ENCODE measurements around the gene CTBP2.

The CTBP2 gene

GRCh38 chr10:125127110-125127509 is 33.3 kb downstream of the CTBP2 start:
- peaks cover 6 to 62% of the 10 kb centered on the region in 2 donors for H3K27me3 Mint-ChIP-seq
- no peaks in the 10 kb centered on the region for H3K36me3 Mint-ChIP-seq (ENCODE audit: insufficient read depth)
- H3K27ac Mint-ChIP-seq = no peak overlapping the region
- peaks cover 6 to 7% of the 10 kb centered on the region in 2 donors for H3K4me1 Mint-ChIP-seq (ENCODE audit: low read depth in 2 of 2)
- ATAC-seq (replicated peaks) (no peak), DNase-seq (no peak)
- no peak overlapping the region for H3K4me3 Mint-ChIP-seq
- no peaks in the 10 kb centered on the region for H3K9me3 Mint-ChIP-seq

- no peak for ATAC-seq (replicated peaks)
- no peak for DNase-seq
- no peak overlapping the region for H3K27ac Mint-ChIP-seq
- H3K27me3 Mint-ChIP-seq = peaks cover 6 to 60% of the 10 kb centered on the region in 2 donors
- peaks cover 6 to 7% of the 10 kb centered on the region in 2 donors for H3K4me1 Mint-ChIP-seq (ENCODE audit: low read depth in 2 of 2)
- no peaks in the 10 kb centered on the region for H3K9me3 Mint-ChIP-seq
- H3K36me3 Mint-ChIP-seq (ENCODE audit: insufficient read depth) = no peaks in the 10 kb centered on the region
- H3K4me3 Mint-ChIP-seq = no peak overlapping the region
Observed at GRCh38 chr10:125125951-125126735, 34.2 kb downstream of the CTBP2 start.

GRCh38 chr10:125124907-125125306 is 35.5 kb downstream of the CTBP2 start:
- H3K4me3 Mint-ChIP-seq = no peak overlapping the region
- H3K4me1 Mint-ChIP-seq (ENCODE audit: low read depth in 2 of 2) = peaks cover 4 to 6% of the 10 kb centered on the region in 2 donors
- H3K36me3 Mint-ChIP-seq (ENCODE audit: insufficient read depth) = no peaks in the 10 kb centered on the region
- H3K9me3 Mint-ChIP-seq = no peaks in the 10 kb centered on the region
- ATAC-seq (replicated peaks) = no peak
- no peak overlapping the region for H3K27ac Mint-ChIP-seq
- H3K27me3 Mint-ChIP-seq = peaks cover 6 to 61% of the 10 kb centered on the region in 2 donors
- no peak for DNase-seq

GRCh38 chr10:125124115-125124487 is 36.3 kb downstream of the CTBP2 start:
- H3K27ac Mint-ChIP-seq = peak overlapping the region in 1 of 2 donors; percentile 64

GRCh38 chr10:125123476-125124114 is 36.8 kb downstream of the CTBP2 start:
- Mint-ChIP-seq H3K9me3 (no peaks in the 10 kb centered on the region), H3K27ac (peak overlapping the region in 1 of 2 donors; percentile 64), H3K36me3 (ENCODE audit: insufficient read depth) (no peaks in the 10 kb centered on the region), H3K4me3 (no peak overlapping the region), H3K27me3 (peaks cover 6 to 56% of the 10 kb centered on the region in 2 donors), H3K4me1 (ENCODE audit: low read depth in 2 of 2) (peaks cover 4 to 6% of the 10 kb centered on the region in 2 donors)
- DNase-seq (no peak), ATAC-seq (replicated peaks) (no peak)

More at GRCh38 chr10:125124115-125124487, 36.3 kb downstream of the CTBP2 start:
- peaks cover 4 to 6% of the 10 kb centered on the region in 2 donors for H3K4me1 Mint-ChIP-seq (ENCODE audit: low read depth in 2 of 2)
- DNase-seq (no peak), ATAC-seq (replicated peaks) (no peak)
- H3K4me3 Mint-ChIP-seq = no peak overlapping the region
- H3K36me3 Mint-ChIP-seq (ENCODE audit: insufficient read depth) = no peaks in the 10 kb centered on the region
- no peaks in the 10 kb centered on the region for H3K9me3 Mint-ChIP-seq
- peaks cover 6 to 56% of the 10 kb centered on the region in 2 donors for H3K27me3 Mint-ChIP-seq

GRCh38 chr10:125122566-125122965 is 37.8 kb downstream of the CTBP2 start:
- peaks cover 11 to 57% of the 10 kb centered on the region in 2 donors for H3K27me3 Mint-ChIP-seq
- no peaks in the 10 kb centered on the region for H3K9me3 Mint-ChIP-seq
- peaks cover 6 to 7% of the 10 kb centered on the region in 2 donors for H3K4me1 Mint-ChIP-seq (ENCODE audit: low read depth in 2 of 2)
- no peak overlapping the region for H3K4me3 Mint-ChIP-seq
- ATAC-seq (replicated peaks) = no peak
- H3K27ac Mint-ChIP-seq = no peak overlapping the region
- no peaks in the 10 kb centered on the region for H3K36me3 Mint-ChIP-seq (ENCODE audit: insufficient read depth)
- DNase-seq = no peak

- peaks cover 6 to 7% of the 10 kb centered on the region in 2 donors for H3K4me1 Mint-ChIP-seq (ENCODE audit: low read depth in 2 of 2)
- no peak for ATAC-seq (replicated peaks)
- H3K27me3 Mint-ChIP-seq = peaks cover 11 to 58% of the 10 kb centered on the region in 2 donors
- no peaks in the 10 kb centered on the region for H3K9me3 Mint-ChIP-seq
- no peaks in the 10 kb centered on the region for H3K36me3 Mint-ChIP-seq (ENCODE audit: insufficient read depth)
- DNase-seq = no peak
- no peak overlapping the region for H3K4me3 Mint-ChIP-seq
- H3K27ac Mint-ChIP-seq = no peak overlapping the region
Observed at GRCh38 chr10:125121003-125121402, 39.4 kb downstream of the CTBP2 start.

- Mint-ChIP-seq H3K36me3 (ENCODE audit: insufficient read depth) (no peaks in the 10 kb centered on the region), H3K27ac (no peak overlapping the region), H3K27me3 (peaks cover 11 to 59% of the 10 kb centered on the region in 2 donors), H3K4me3 (no peak overlapping the region), H3K4me1 (ENCODE audit: low read depth in 2 of 2) (peaks cover 6 to 7% of the 10 kb centered on the region in 2 donors), H3K9me3 (no peaks in the 10 kb centered on the region)
- no peak for ATAC-seq (replicated peaks)
- DNase-seq = no peak
Observed at GRCh38 chr10:125120053-125120710, 40.2 kb downstream of the CTBP2 start.

- no peak for ATAC-seq (replicated peaks)
- Mint-ChIP-seq H3K27ac (no peak overlapping the region), H3K9me3 (no peaks in the 10 kb centered on the region)
Observed at GRCh38 chr10:125118701-125119100, 41.7 kb downstream of the CTBP2 start.

GRCh38 chr10:125118011-125118611 is 42.3 kb downstream of the CTBP2 start:
- H3K27me3 Mint-ChIP-seq = peaks cover 6 to 48% of the 10 kb centered on the region in 2 donors
- H3K27ac Mint-ChIP-seq = no peak overlapping the region
- H3K4me1 Mint-ChIP-seq (ENCODE audit: low read depth in 2 of 2) = peaks cover 0 to 3% of the 10 kb centered on the region in 2 donors
- no peaks in the 10 kb centered on the region for H3K9me3 Mint-ChIP-seq
- no peaks in the 10 kb centered on the region for H3K36me3 Mint-ChIP-seq (ENCODE audit: insufficient read depth)
- H3K4me3 Mint-ChIP-seq = peak overlapping the region in 1 of 2 donors; percentile 16
- ATAC-seq (replicated peaks) (no peak), DNase-seq (no peak)

More at GRCh38 chr10:125118701-125119100, 41.7 kb downstream of the CTBP2 start:
- no peak overlapping the region for H3K4me3 Mint-ChIP-seq
- DNase-seq = no peak
- no peaks in the 10 kb centered on the region for H3K36me3 Mint-ChIP-seq (ENCODE audit: insufficient read depth)
- peaks cover 9 to 53% of the 10 kb centered on the region in 2 donors for H3K27me3 Mint-ChIP-seq
- peaks cover 2 to 5% of the 10 kb centered on the region in 2 donors for H3K4me1 Mint-ChIP-seq (ENCODE audit: low read depth in 2 of 2)

- no peak for ATAC-seq (replicated peaks)
- Mint-ChIP-seq H3K27ac (no peak overlapping the region), H3K36me3 (ENCODE audit: insufficient read depth) (no peaks in the 10 kb centered on the region), H3K27me3 (peaks cover 6 to 42% of the 10 kb centered on the region in 2 donors), H3K4me1 (ENCODE audit: low read depth in 2 of 2) (peaks cover 0 to 3% of the 10 kb centered on the region in 2 donors), H3K9me3 (no peaks in the 10 kb centered on the region), H3K4me3 (no peak overlapping the region)
- no peak for DNase-seq
Observed at GRCh38 chr10:125116652-125117310, 43.6 kb downstream of the CTBP2 start.

GRCh38 chr10:125116041-125116649 is 44.2 kb downstream of the CTBP2 start:
- peaks cover 6 to 42% of the 10 kb centered on the region in 2 donors for H3K27me3 Mint-ChIP-seq
- H3K4me1 Mint-ChIP-seq (ENCODE audit: low read depth in 2 of 2) = peaks cover 0 to 3% of the 10 kb centered on the region in 2 donors
- no peak for DNase-seq
- ATAC-seq (replicated peaks) = no peak
- no peaks in the 10 kb centered on the region for H3K9me3 Mint-ChIP-seq
- H3K4me3 Mint-ChIP-seq = no peak overlapping the region
- H3K27ac Mint-ChIP-seq = no peak overlapping the region
- no peaks in the 10 kb centered on the region for H3K36me3 Mint-ChIP-seq (ENCODE audit: insufficient read depth)

All from effector memory CD8-positive, alpha-beta T cell (primary cell).